CD4-positive, alpha-beta T cell (primary cell): ENCODE measurements around the gene CCL2. TPM values are rescaled to one million over a fixed set of nuclear protein-coding genes. Genes with fewer than 3 reads are reported as not detected.

Experiments
- ATAC-seq: fragments of 200-7000 bp; cut with Tn5 transposase; one replicate; pipeline ENCODE4 v1.10.0; 2022; ENCODE audit warnings: mild to moderate bottlenecking; ENCODE audit not compliant: poor library complexity
- CTCF ChIA-PET: fragments of 350-600 bp; sonication (Branson Sonifier 250); formaldehyde crosslinking; loops from one replicate; lab custom pipeline; 2021; ENCODE audit warnings: antibody characterized with exemption, inconsistent platforms; lab: Charles Lee
- POLR2A ChIA-PET: fragments of 350-600 bp; sonication (Branson Sonifier 250); formaldehyde crosslinking; loops from one replicate; lab custom pipeline; 2021; ENCODE audit warnings: antibody characterized with exemption, inconsistent platforms; lab: Charles Lee
- DNase-seq, 14 experiments: peaks; one replicate each; pipeline ENCODE4 v3.0.0-alpha.2; 2013 to 2020; ENCODE audit warnings: mixed read lengths in 2 of 14
- H3K27ac ChIP-seq, 2 donors: one replicate each; pipeline versions ENCODE4 v1.5.1 to v1.7.0; 2013; ENCODE audit warnings: low read length in 2 of 2, low read depth in 1 of 2, mild to moderate bottlenecking in 1 of 2
- H3K27me3 ChIP-seq, 2 experiments: 1 replicate in 1 of 2; 2 replicates in 1 of 2; pipeline versions ENCODE4 v1.6.1 to v1.7.0; 2013; ENCODE audit warnings: low read length in 2 of 2, control low read depth in 1 of 2, mild to moderate bottlenecking in 1 of 2, moderate library complexity in 1 of 2; ENCODE audit not compliant: insufficient read depth in 2 of 2, control insufficient read depth in 1 of 2
- H3K36me3 ChIP-seq: one replicate; pipeline ENCODE4 v1.6.1; 2013; ENCODE audit warnings: low read length, control low read depth; ENCODE audit not compliant: insufficient read depth
- H3K4me1 ChIP-seq: one replicate; pipeline ENCODE4 v1.6.1; 2013; ENCODE audit warnings: low read length, control low read depth; ENCODE audit not compliant: insufficient read depth
- H3K4me3 ChIP-seq: one replicate; pipeline ENCODE4 v1.5.1; 2013; ENCODE audit warnings: mild to moderate bottlenecking, low read length, moderate library complexity
- H3K9me3 ChIP-seq, 2 experiments: 1 replicate in 1 of 2; 2 replicates in 1 of 2; pipeline versions ENCODE4 v1.6.1 to v1.7.0; 2013; ENCODE audit warnings: low read length in 2 of 2, mild to moderate bottlenecking in 2 of 2, control low read depth in 1 of 2, moderate library complexity in 1 of 2; ENCODE audit not compliant: control insufficient read depth in 1 of 2, insufficient read depth in 1 of 2
- H3K27ac Mint-ChIP-seq: one replicate; pipeline ENCODE4 v1.8.0; 2020; ENCODE audit warnings: mixed read lengths
- H3K27me3 Mint-ChIP-seq: one replicate; pipeline ENCODE4 v1.8.0; 2021; ENCODE audit warnings: mixed read lengths
- H3K36me3 Mint-ChIP-seq: one replicate; pipeline ENCODE4 v1.8.0; 2021; ENCODE audit warnings: low read depth, mixed read lengths
- H3K4me1 Mint-ChIP-seq: one replicate; pipeline ENCODE4 v1.8.0; 2021; ENCODE audit warnings: low read depth, mixed read lengths
- H3K4me3 Mint-ChIP-seq: one replicate; pipeline ENCODE4 v1.8.0; 2020; ENCODE audit warnings: mild to moderate bottlenecking, mixed read lengths
- H3K9me3 Mint-ChIP-seq: one replicate; pipeline ENCODE4 v1.8.0; 2020; ENCODE audit warnings: mixed read lengths
- intact Hi-C, 2 experiments: fragments of 100-400 bp; cut with DNase I in 1 of 2; cut with micrococcal nuclease in 1 of 2; formaldehyde crosslinking; loops; one replicate each; pipeline versions ENCODE4 v1.15.1 to v1.9.0; 2023 to 2025; cut with DNase I, micrococcal nuclease
- total RNA-seq, 174 experiments: library from RNA in 2 of 174; stranded (reverse) in 2 of 174; gene quantifications; one replicate each; pipeline ENCODE4 v1.2.3 and lab custom pipeline; 2021 to 2026
- TF ChIP-seq, protein P1 (sequence below): fragments of 200-600 bp; IDR thresholded peaks from one replicate; pipeline ENCODE4 v1.8.0; 2022; ENCODE audit warnings: antibody characterized with exemption, mild to moderate bottlenecking

The CCL2 gene
- total RNA-seq, 2 experiments from 2014 or later: not detected

DNA sequence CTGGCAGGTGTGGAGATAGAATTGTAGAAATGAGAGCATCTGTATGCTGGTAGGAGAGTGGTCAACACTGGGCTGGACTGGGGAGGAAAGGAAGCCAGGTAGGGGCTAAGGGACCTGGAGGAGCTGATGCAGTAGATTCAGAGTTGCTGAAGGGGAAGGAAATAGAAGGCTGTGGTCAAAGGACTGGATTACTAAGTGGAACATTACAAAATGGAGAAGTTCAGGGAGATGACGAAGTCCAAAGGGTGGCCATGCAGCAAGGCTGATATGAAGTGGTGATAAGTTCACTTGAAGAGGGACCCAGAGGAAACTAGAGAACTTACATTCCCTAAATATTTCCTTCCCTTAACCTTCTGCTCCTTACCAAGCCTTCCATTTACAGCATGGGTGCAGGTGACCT is 8.6 kb upstream of the CCL2 start:
- no peaks in the 10 kb centered on the region for H3K4me1 Mint-ChIP-seq
- H3K36me3 Mint-ChIP-seq: no peaks in the 10 kb centered on the region
- DNase-seq (peak in 3 of 14 experiments; percentile 10 to 63 (median 49)), ATAC-seq (no peak)
- ChIA-PET POLR2A (no interaction called here), CTCF (no interaction called here)
- TF ChIP-seq, protein P1, sequence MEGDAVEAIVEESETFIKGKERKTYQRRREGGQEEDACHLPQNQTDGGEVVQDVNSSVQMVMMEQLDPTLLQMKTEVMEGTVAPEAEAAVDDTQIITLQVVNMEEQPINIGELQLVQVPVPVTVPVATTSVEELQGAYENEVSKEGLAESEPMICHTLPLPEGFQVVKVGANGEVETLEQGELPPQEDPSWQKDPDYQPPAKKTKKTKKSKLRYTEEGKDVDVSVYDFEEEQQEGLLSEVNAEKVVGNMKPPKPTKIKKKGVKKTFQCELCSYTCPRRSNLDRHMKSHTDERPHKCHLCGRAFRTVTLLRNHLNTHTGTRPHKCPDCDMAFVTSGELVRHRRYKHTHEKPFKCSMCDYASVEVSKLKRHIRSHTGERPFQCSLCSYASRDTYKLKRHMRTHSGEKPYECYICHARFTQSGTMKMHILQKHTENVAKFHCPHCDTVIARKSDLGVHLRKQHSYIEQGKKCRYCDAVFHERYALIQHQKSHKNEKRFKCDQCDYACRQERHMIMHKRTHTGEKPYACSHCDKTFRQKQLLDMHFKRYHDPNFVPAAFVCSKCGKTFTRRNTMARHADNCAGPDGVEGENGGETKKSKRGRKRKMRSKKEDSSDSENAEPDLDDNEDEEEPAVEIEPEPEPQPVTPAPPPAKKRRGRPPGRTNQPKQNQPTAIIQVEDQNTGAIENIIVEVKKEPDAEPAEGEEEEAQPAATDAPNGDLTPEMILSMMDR: no peak
- Histone ChIP-seq H3K4me1 (no peaks in the 10 kb centered on the region), H3K27me3 (peaks cover 0 to 4% of the 10 kb centered on the region in 2 experiments), H3K36me3 (no peaks in the 10 kb centered on the region), H3K4me3 (no peak overlapping the region), H3K27ac (no peak overlapping the region), H3K9me3 (no peaks in the 10 kb centered on the region)
- peaks cover 12% of the 10 kb centered on the region for H3K27me3 Mint-ChIP-seq
- intact Hi-C loops: no loop called here
- H3K4me3 Mint-ChIP-seq: no peak overlapping the region
- no peak overlapping the region for H3K27ac Mint-ChIP-seq
- H3K9me3 Mint-ChIP-seq: no peaks in the 10 kb centered on the region

DNA sequence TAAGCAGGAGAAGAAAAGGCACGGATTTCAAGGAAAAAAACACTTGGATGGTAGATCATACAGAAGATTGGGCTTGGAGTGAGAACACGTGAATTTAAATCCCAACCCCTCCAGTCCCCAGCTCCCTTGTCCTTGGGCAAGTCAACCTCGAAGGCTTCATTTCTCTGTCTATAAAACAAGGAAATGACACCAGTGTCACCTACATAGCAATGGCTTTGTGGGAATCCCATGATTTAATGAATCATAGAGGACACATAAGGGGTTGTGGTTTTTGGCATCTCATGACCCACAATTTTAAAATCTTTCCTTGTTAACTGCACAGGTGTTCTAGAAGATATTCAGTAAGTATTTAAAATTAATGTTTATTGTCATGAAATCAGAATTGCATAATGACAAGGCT is 8.2 kb upstream of the CCL2 start:
- intact Hi-C loops: no loop called here
- Mint-ChIP-seq H3K36me3 (no peaks in the 10 kb centered on the region), H3K27me3 (peaks cover 17% of the 10 kb centered on the region), H3K4me1 (no peaks in the 10 kb centered on the region), H3K9me3 (no peaks in the 10 kb centered on the region), H3K4me3 (no peak overlapping the region), H3K27ac (no peak overlapping the region)
- DNase-seq: peak in 2 of 14 experiments; percentile 43 to 55
- POLR2A ChIA-PET: no interaction called here
- Histone ChIP-seq H3K27me3 (peaks cover 0 to 4% of the 10 kb centered on the region in 2 experiments), H3K36me3 (no peaks in the 10 kb centered on the region), H3K27ac (no peak overlapping the region), H3K4me3 (no peak overlapping the region), H3K9me3 (no peaks in the 10 kb centered on the region), H3K4me1 (no peaks in the 10 kb centered on the region)
- no peak for ATAC-seq
- CTCF ChIA-PET: no interaction called here
- TF ChIP-seq, protein P1: no peak

DNA sequence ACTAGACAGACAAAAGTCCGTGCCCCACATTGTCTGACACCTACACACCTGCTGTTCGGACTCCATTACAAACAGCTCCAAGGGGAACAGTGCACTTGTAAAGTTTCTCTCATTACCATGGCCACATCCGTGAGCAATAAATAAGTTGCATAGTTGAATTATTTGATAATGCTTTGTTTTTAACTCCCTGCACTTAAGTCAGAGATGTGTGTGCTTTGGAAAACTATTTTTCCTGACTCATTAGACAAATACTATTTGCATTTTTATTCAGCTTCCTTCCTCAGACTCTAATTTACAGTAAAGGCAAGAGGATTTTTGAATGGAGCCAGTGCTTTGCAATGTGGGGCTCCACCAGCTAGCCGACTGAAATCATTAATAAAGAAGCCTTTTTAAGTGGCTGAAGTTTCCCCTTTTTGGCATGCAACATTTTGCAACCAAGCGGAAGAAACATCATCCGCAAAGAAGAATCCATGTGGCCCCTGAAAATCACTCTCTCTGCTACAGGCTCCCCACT is 6.5 kb upstream of the CCL2 start:
- H3K27ac ChIP-seq: no peak overlapping the region
- intact Hi-C loops: no loop called here
- Mint-ChIP-seq H3K4me3 (no peak overlapping the region), H3K9me3 (no peaks in the 10 kb centered on the region), H3K36me3 (no peaks in the 10 kb centered on the region), H3K27ac (no peak overlapping the region), H3K4me1 (no peaks in the 10 kb centered on the region), H3K27me3 (peaks cover 23% of the 10 kb centered on the region)
- TF ChIP-seq, protein P1: no peak
- ChIA-PET CTCF (no interaction called here), POLR2A (no interaction called here)
- no peaks in the 10 kb centered on the region for H3K36me3 ChIP-seq
- no peaks in the 10 kb centered on the region for H3K9me3 ChIP-seq
- DNase-seq (peak in 2 of 14 experiments; percentile 48 to 51), ATAC-seq (no peak)
- H3K4me3 ChIP-seq: no peak overlapping the region
- no peaks in the 10 kb centered on the region for H3K4me1 ChIP-seq
- peaks cover 0 to 12% of the 10 kb centered on the region in 2 experiments for H3K27me3 ChIP-seq
